GM12892 (cell line): ENCODE data around the gene ANAPC2.

ENCODE experiments used
- POLR2A ChIP-seq: IDR thresholded peaks from 2 replicates; pipeline ENCODE4 v1.6.1; 2011; ENCODE audit warnings: low read depth, low read length, control low read depth
- POLR2AphosphoS5 ChIP-seq: IDR thresholded peaks from 2 replicates; pipeline ENCODE4 v1.6.1; 2011; ENCODE audit warnings: low read depth, low read length, control low read depth
- TAF1 ChIP-seq: IDR thresholded peaks from 2 replicates; pipeline ENCODE4 v1.6.1; 2011; ENCODE audit warnings: low read depth, mild to moderate bottlenecking, control low read depth, low read length, borderline replicate concordance

GRCh38 chr9:137236238-137236935, 48.0 kb upstream of the ANAPC2 start:
- TF ChIP-seq TAF1: no peak
- no peak for TF ChIP-seq POLR2A
- no peak for TF ChIP-seq POLR2AphosphoS5
